H1 (cell line): ENCODE measurements around the gene C10orf95. TPM values are rescaled to one million over a fixed set of nuclear protein-coding genes. Genes with fewer than 3 reads are reported as not detected.

Experiments used
- ATF2 ChIP-seq: IDR thresholded peaks from 2 replicates; pipeline ENCODE4 v1.6.1; 2012; ENCODE audit warnings: low read length, inconsistent platforms
- BRCA1 ChIP-seq: IDR thresholded peaks from 2 replicates; pipeline ENCODE4 v1.6.1; 2012; ENCODE audit warnings: low read depth, low read length, improper control_type of control experiment
- CHD2 ChIP-seq: IDR thresholded peaks from 2 replicates; pipeline ENCODE4 v1.6.1; 2012; ENCODE audit warnings: low read length, improper control_type of control experiment
- E2F6 ChIP-seq: IDR thresholded peaks from 2 replicates; pipeline ENCODE4 v1.6.1; 2012; ENCODE audit warnings: inconsistent platforms
- microRNA counts: library from miRNA; unstranded; fragments of <30 nt; microRNA quantifications from one replicate; lab custom pipeline; 2015
- microRNA-seq, 2 experiments: library from miRNA; unstranded; fragments of <30 nt; microRNA quantifications; one replicate each; pipeline versions ENCODE4 to v1.2.0, GENCODE V29; 2016 to 2020; ENCODE audit warnings: borderline microRNAs expressed in 2 of 2, borderline number of aligned reads in 2 of 2, borderline replicate concordance in 1 of 2
- polyA plus RNA-seq, 7 experiments: library from polyadenylated mRNA; depleted of rRNA in 3 of 7; stranded (reverse) in 5 of 7; unstranded in 2 of 7; fragments of >200 nt in 5 of 7; fragments of 200-250 nt in 2 of 7; gene quantifications; 1 replicate in 5 of 7; 2 replicates in 1 of 7; 4 replicates in 1 of 7; pipeline versions ENCODE4 v1.2.1 to v1.2.3, GENCODE V29; 2011 to 2013; ENCODE audit warnings: missing spikeins in 2 of 7, mixed read lengths in 2 of 7
- small RNA-seq: library from polyadenylated mRNA; stranded (forward); fragments of <200 nt; extraction: miRNeasy Mini kit (QIAGEN cat#:217004); gene quantifications from one replicate; pipeline ENCODE3, GENCODE V24; 2013; ENCODE audit not compliant: insufficient read depth
- total RNA-seq: library from RNA; stranded (reverse); fragmentation: NEBNext Ultra II Directional; extraction: Animal tissue kit (Norgen Biotek cat#: 25700); gene quantifications from 2 replicates; pipeline ENCODE4 v1.2.1, GENCODE V29; 2021

C10orf95 gene
- total and polyA plus RNA-seq, 2 of the 8 experiments (the other 6 are each of a cell fraction or from before 2014, with no cell fraction given) = 0.34 to 0.48 TPM

GRCh38 chr10:102400076-102400475, 51.3 kb downstream of the C10orf95 start (continued):
- TF ChIP-seq ATF2 (no peak), E2F6 (no peak), CHD2 (no peak), BRCA1 (no peak)

MicroRNA genes within 50 kb of the gene (microRNA counts, 767-probe panel; counts per million panel counts)
- microRNA hsa-miR-146b-3p (lab: Ali Mortazavi, UCI) (879 counts per million, percentile 95 among the panel's probes with 10 or more counts), microRNA hsa-miR-146b-5p (lab: Ali Mortazavi, UCI) (879 counts per million, percentile 95 among the panel's probes with 10 or more counts)

Small RNA genes within 50 kb of the gene (microRNA-seq; reads per million reads assigned to microRNA genes)
- gene MIR146B = 10.6 to 14.0 reads per million in 2 experiments

Small RNA genes within 50 kb of the gene (small RNA-seq; reads per million reads assigned to genes)
- gene MIR146B = 246 reads per million, percentile 98 among the genes with 10 or more reads in this experiment

Other genes starting within 250 kb of the C10orf95 start
- gene ELOVL3, start 225.2 kb downstream of the C10orf95 start, total RNA-seq = 0.31 TPM in 1 of 2 replicates, not detected in the other
- gene ELOVL3, start 225.2 kb downstream of the C10orf95 start, polyA plus RNA-seq (2011; rRNA removed) = 0.19 and 0.27 TPM in 2 replicates
- gene PITX3, start 210.0 kb downstream of the C10orf95 start, total RNA-seq = 0.41 and 0.54 TPM in 2 replicates
- 0.18 and 0.22 TPM in 2 replicates for gene PITX3, start 210.0 kb downstream of the C10orf95 start, polyA plus RNA-seq (2011; rRNA removed)
- gene GBF1, start 206.0 kb downstream of the C10orf95 start, total RNA-seq = 24.4 and 25.5 TPM in 2 replicates
- gene GBF1, start 206.0 kb downstream of the C10orf95 start, polyA plus RNA-seq (2011; rRNA removed) = 11.0 and 16.3 TPM in 2 replicates
- gene NFKB2, start 55.8 kb downstream of the C10orf95 start, total RNA-seq = 18.7 and 20.4 TPM in 2 replicates
- 31.4 and 34.5 TPM in 2 replicates for gene NFKB2, start 55.8 kb downstream of the C10orf95 start, polyA plus RNA-seq (2011; rRNA removed)
- 5.6 and 6.0 TPM in 2 replicates for gene PSD, start 32.8 kb downstream of the C10orf95 start, total RNA-seq
- 5.4 and 8.0 TPM in 2 replicates for gene PSD, start 32.8 kb downstream of the C10orf95 start, polyA plus RNA-seq (2011; rRNA removed)
- 11.3 and 15.4 TPM in 2 replicates for gene FBXL15, start 30.7 kb downstream of the C10orf95 start, total RNA-seq
- gene FBXL15, start 30.7 kb downstream of the C10orf95 start, polyA plus RNA-seq (2011; rRNA removed) = 22.6 and 29.2 TPM in 2 replicates
- gene CUEDC2, start 19.0 kb downstream of the C10orf95 start, total RNA-seq = 41.7 and 43.6 TPM in 2 replicates
- gene CUEDC2, start 19.0 kb downstream of the C10orf95 start, polyA plus RNA-seq (2011; rRNA removed) = 55.2 and 66.7 TPM in 2 replicates
- gene ACTR1A, start 51.2 kb upstream of the C10orf95 start, total RNA-seq = 86.3 and 88.0 TPM in 2 replicates
- gene ACTR1A, start 51.2 kb upstream of the C10orf95 start, polyA plus RNA-seq (2011; rRNA removed) = 78.6 and 79.7 TPM in 2 replicates
- gene SUFU, start 52.4 kb upstream of the C10orf95 start, total RNA-seq = 9.4 and 10.8 TPM in 2 replicates
- gene SUFU, start 52.4 kb upstream of the C10orf95 start, polyA plus RNA-seq (2011; rRNA removed) = 7.0 and 7.1 TPM in 2 replicates
- 35.4 and 38.8 TPM in 2 replicates for gene TRIM8, start 192.9 kb upstream of the C10orf95 start, total RNA-seq
- 24.9 and 34.6 TPM in 2 replicates for gene TRIM8, start 192.9 kb upstream of the C10orf95 start, polyA plus RNA-seq (2011; rRNA removed)